HG02623 (cell line): ENCODE data around the gene WLS.
"Not testable (repeated sequence)": the region's sequence is repeated elsewhere in the genome, so short reads cannot be mapped to it uniquely, and the experiment has no call there.

ENCODE experiments used
- ATAC-seq: cut with Tn5 transposase; IDR thresholded peaks from one replicate; pipeline ENCODE4 v1.9.1; 2021; ENCODE audit warnings: moderate library complexity; ENCODE audit not compliant: unreplicated experiment

The WLS gene

GRCh38 chr1:68232289-68233148 is at the start of gene WLS:
Gene WLS, minus strand, starts transcription at chr1:68232523. Its CDS starts 224 bp downstream, at chr1:68232299.
- no peak for ATAC-seq

- ATAC-seq: no peak
Observed at GRCh38 chr1:68280286-68280685, 48.0 kb upstream of the WLS start.

GRCh38 chr1:68279846-68280245 is 47.5 kb upstream of the WLS start:
- no peak for ATAC-seq

GRCh38 chr1:68278221-68278620 is 45.9 kb upstream of the WLS start:
- ATAC-seq: no peak

- ATAC-seq: no peak
Observed at GRCh38 chr1:68276448-68276847, 44.1 kb upstream of the WLS start.

- no peak for ATAC-seq
Observed at GRCh38 chr1:68273530-68273929, 41.2 kb upstream of the WLS start.

GRCh38 chr1:68271596-68271995 is 39.3 kb upstream of the WLS start:
- no peak for ATAC-seq

- ATAC-seq: no peak
Observed at GRCh38 chr1:68270951-68271350, 38.6 kb upstream of the WLS start.

- ATAC-seq: no peak
Observed at GRCh38 chr1:68269637-68270430, 37.5 kb upstream of the WLS start.

- ATAC-seq: no peak
Observed at GRCh38 chr1:68268896-68269483, 36.7 kb upstream of the WLS start.

- not testable (repeated sequence) for ATAC-seq
Observed at GRCh38 chr1:68256824-68257223, 24.5 kb upstream of the WLS start.

GRCh38 chr1:68255301-68255700 is 23.0 kb upstream of the WLS start:
- no peak for ATAC-seq

- ATAC-seq: no peak
Observed at GRCh38 chr1:68254667-68255226, 22.4 kb upstream of the WLS start.

- no peak for ATAC-seq
Observed at GRCh38 chr1:68237040-68237439, 4.7 kb upstream of the WLS start.

- ATAC-seq: no peak
Observed at GRCh38 chr1:68234094-68234493, 1.8 kb upstream of the WLS start.

GRCh38 chr1:68233202-68233601 is 879 bp upstream of the WLS start:
- ATAC-seq: no peak

- no peak for ATAC-seq
Observed at GRCh38 chr1:68231627-68232288, 565 bp downstream of the WLS start.

GRCh38 chr1:68230901-68231626 is 1.3 kb downstream of the WLS start:
- ATAC-seq: no peak

GRCh38 chr1:68230484-68230802 is 1.9 kb downstream of the WLS start:
- no peak for ATAC-seq
